ENCODE data around the gene LACRT. TPM values are rescaled to one million over a fixed set of nuclear protein-coding genes. Genes with fewer than 3 reads are reported as not detected.
A peak's percentile ranks its signal among the peaks of the same experiment; 100 is the strongest.

Gene LACRT
- total and polyA plus RNA-seq, 4 donors = not detected

GRCh38 chr12:54596526-54596946, 38.2 kb downstream of the LACRT start:
- no peak overlapping the region for H3K27ac ChIP-seq (ENCODE audit: low read depth in 1 of 2, low read length in 2 of 2)
- H3K9ac ChIP-seq (ENCODE audit: low read depth in 1 of 2, low read length in 2 of 2) = no peak overlapping the region
- H3K4me1 ChIP-seq (ENCODE audit: control insufficient read depth in 4 of 4, insufficient read depth in 4 of 4, low read length in 3 of 4) = peaks cover 0 to 9% (median 1%) of the 10 kb centered on the region in 4 donors
- no peaks in the 10 kb centered on the region for H3K9me3 ChIP-seq (ENCODE audit: control insufficient read depth in 4 of 4, low read length in 3 of 4)
- 11% methylated on average over 3 of the region's 3 CpGs for WGBS
- no peaks in the 10 kb centered on the region for H3K36me3 ChIP-seq (ENCODE audit: control insufficient read depth in 4 of 4, insufficient read depth in 3 of 4, low read depth in 1 of 4, low read length in 3 of 4)
- TF ChIP-seq FOXA1 (IDR thresholded peaks at IDR 0.05) (no peak), REST (IDR thresholded peaks at IDR 0.05) (peak; percentile 9), YY1 (IDR thresholded peaks at IDR 0.05) (peak; percentile 12), CTCF (IDR thresholded peaks at IDR 0.05; ENCODE audit: low read depth, low read length, missing input control) (peak; percentile 83), NR2F2 (IDR thresholded peaks at IDR 0.05) (no peak), GABPA (IDR thresholded peaks at IDR 0.05 in 1 of 2, conservative IDR thresholded peaks at IDR 0.05 in 1 of 2) (no peak), FOXA2 (IDR thresholded peaks at IDR 0.05) (no peak), RXRA (IDR thresholded peaks at IDR 0.05) (peak in 1 of 2 donors; percentile 20), HNF4G (IDR thresholded peaks at IDR 0.05) (no peak), RAD21 (IDR thresholded peaks at IDR 0.05) (peak; percentile 75 to 82), JUND (IDR thresholded peaks at IDR 0.05) (peak in 1 of 2 donors; percentile 40), SP1 (IDR thresholded peaks at IDR 0.05) (peak; percentile 10), EGR1 (IDR thresholded peaks at IDR 0.05; ENCODE audit: low read depth in 2 of 2) (no peak), HNF4A (conservative IDR thresholded peaks at IDR 0.05) (peak; percentile 60 to 70)
- TF ChIP-seq, protein P1, sequence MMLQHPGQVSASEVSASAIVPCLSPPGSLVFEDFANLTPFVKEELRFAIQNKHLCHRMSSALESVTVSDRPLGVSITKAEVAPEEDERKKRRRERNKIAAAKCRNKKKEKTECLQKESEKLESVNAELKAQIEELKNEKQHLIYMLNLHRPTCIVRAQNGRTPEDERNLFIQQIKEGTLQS (IDR thresholded peaks at IDR 0.05) = no peak
- H3K4me3 ChIP-seq (ENCODE audit: low read depth in 1 of 3, low read length in 3 of 3) = no peak overlapping the region
- no peak for DNase-seq (ENCODE audit: low spot score)
- no peaks in the 10 kb centered on the region for H3K27me3 ChIP-seq (ENCODE audit: control insufficient read depth in 4 of 4, insufficient read depth in 4 of 4, low read length in 3 of 4)

DNA sequence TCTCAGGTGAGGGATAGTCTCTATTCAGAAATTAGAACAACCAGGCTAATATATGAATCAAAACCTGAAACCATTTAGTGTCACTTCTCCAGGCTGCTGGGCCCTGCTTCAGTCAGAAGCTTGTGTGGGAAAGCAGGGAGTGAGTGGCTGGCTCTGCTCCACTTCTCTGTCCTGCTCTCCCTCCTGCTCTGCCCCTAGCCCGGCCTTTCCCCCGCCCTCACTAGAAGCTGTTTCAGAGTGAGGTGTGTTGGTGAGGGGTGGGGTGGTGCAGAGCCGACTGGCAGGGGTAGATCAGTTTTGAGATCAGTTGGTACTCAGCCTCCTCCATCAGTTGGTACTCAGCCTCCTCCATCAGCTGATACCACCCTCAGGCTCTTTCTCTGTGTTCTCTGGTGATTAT, 39.2 kb downstream of the LACRT start:
- Histone ChIP-seq H3K4me3 (ENCODE audit: low read depth in 1 of 3, low read length in 3 of 3) (no peak overlapping the region), H3K27me3 (ENCODE audit: control insufficient read depth in 4 of 4, insufficient read depth in 4 of 4, low read length in 3 of 4) (no peaks in the 10 kb centered on the region), H3K9ac (ENCODE audit: low read depth in 1 of 2, low read length in 2 of 2) (no peak overlapping the region), H3K4me1 (ENCODE audit: control insufficient read depth in 4 of 4, insufficient read depth in 4 of 4, low read length in 3 of 4) (peaks cover 0 to 9% (median 1%) of the 10 kb centered on the region in 4 donors), H3K27ac (ENCODE audit: low read depth in 1 of 2, low read length in 2 of 2) (no peak overlapping the region), H3K9me3 (ENCODE audit: control insufficient read depth in 4 of 4, low read length in 3 of 4) (no peaks in the 10 kb centered on the region), H3K36me3 (ENCODE audit: control insufficient read depth in 4 of 4, insufficient read depth in 3 of 4, low read depth in 1 of 4, low read length in 3 of 4) (no peaks in the 10 kb centered on the region)
- 86% methylated on average over 3 of the region's 3 CpGs for WGBS
- DNase-seq (ENCODE audit: low spot score) = no peak
- no peak for TF ChIP-seq FOXA2 (IDR thresholded peaks at IDR 0.05)
- no peak for TF ChIP-seq CTCF (IDR thresholded peaks at IDR 0.05; ENCODE audit: low read depth, low read length, missing input control)
- TF ChIP-seq YY1 (IDR thresholded peaks at IDR 0.05) = no peak
- no peak for TF ChIP-seq HNF4A (conservative IDR thresholded peaks at IDR 0.05)
- no peak for TF ChIP-seq RAD21 (IDR thresholded peaks at IDR 0.05)
- no peak for TF ChIP-seq HNF4G (IDR thresholded peaks at IDR 0.05)
- no peak for TF ChIP-seq RXRA (IDR thresholded peaks at IDR 0.05)
- TF ChIP-seq, protein P1 (IDR thresholded peaks at IDR 0.05) = no peak
- no peak for TF ChIP-seq GABPA (IDR thresholded peaks at IDR 0.05 in 1 of 2, conservative IDR thresholded peaks at IDR 0.05 in 1 of 2)
- TF ChIP-seq MAX (IDR thresholded peaks at IDR 0.05) = no peak
- TF ChIP-seq JUND (IDR thresholded peaks at IDR 0.05) = no peak
- no peak for TF ChIP-seq ZBTB33 (IDR thresholded peaks at IDR 0.05)
